NCI-H128 (cell line): ENCODE measurements around the gene TYMP.

Experiments
- DNase-seq: peaks from one replicate; lab custom pipeline; 2025; ENCODE audit not compliant: unreplicated experiment; lab: John Stamatoyannopoulos, UW

Gene TYMP

GRCh38 chr22:50529897-50530579, at the start of gene TYMP:
Gene TYMP (minus strand): TSS chr22:50530012. CDS start chr22:50529709, 303 bp downstream.
- DNase-seq = no peak

GRCh38 chr22:50578776-50579310, 49.0 kb upstream of the TYMP start:
- DNase-seq = no peak

DNA sequence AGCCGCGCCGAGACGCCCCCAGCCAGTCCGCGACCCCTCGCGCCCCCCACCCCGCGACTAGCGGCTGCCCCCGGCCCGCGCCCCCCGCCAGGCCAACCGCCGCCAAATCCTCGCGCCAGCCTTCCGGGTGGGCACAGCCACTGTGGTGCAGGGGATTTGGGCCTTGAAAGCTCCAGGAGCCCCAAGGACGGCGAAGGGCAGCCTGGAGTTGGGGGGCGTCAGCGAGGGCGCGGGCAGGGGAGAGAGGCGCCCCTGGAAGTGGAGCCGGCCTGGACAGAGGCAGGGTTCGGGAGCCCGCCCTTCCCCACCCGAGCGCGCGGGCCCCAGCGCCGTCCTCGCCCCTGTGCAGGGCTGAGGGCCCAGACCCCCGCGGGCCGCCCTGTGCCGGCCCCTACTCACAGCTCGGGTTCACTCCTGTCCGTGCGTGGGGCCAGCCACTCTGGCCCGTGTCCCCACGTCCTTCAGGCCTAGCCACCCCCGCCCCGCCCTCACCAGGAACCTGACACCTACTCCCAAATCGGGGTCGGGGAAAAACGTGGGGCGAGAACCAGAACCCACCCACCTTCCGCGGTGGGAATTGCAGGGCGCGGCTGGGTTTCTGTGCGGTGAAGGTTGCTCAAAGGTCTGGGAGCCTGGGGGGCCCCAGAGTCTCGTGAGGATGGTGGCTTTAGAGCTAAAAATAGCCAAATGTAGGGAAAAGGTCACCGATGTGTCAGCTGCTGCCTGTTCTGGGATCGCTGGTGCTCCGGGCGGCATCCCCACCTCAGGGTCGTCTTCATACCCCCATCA, 48.4 kb upstream of the TYMP start, which contains the start of gene CPT1B:
CPT1B (minus strand) TSS at position 441 of the 789 bp plus-strand sequence. CDS start 512 bp downstream, outside the sequence.
- no peak for DNase-seq

DNA sequence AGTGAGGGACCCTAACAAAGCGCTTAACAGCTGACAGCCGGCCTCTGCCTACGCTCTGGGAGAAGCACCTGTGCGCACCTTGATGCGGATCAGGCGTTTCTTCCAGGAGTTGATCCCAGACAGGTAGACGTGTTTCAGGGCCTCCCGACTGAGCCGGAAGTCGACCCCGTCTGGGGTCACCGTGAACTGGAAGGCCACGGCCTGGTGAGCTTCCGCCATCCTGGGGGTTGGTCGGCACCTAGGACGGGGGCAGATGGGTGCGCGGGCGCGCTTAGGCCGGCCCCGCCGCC, 47.8 kb upstream of the TYMP start:
- DNase-seq = no peak

GRCh38 chr22:50576806-50577696, 47.2 kb upstream of the TYMP start:
- no peak for DNase-seq

GRCh38 chr22:50576070-50576469, 46.3 kb upstream of the TYMP start:
- no peak for DNase-seq

DNA sequence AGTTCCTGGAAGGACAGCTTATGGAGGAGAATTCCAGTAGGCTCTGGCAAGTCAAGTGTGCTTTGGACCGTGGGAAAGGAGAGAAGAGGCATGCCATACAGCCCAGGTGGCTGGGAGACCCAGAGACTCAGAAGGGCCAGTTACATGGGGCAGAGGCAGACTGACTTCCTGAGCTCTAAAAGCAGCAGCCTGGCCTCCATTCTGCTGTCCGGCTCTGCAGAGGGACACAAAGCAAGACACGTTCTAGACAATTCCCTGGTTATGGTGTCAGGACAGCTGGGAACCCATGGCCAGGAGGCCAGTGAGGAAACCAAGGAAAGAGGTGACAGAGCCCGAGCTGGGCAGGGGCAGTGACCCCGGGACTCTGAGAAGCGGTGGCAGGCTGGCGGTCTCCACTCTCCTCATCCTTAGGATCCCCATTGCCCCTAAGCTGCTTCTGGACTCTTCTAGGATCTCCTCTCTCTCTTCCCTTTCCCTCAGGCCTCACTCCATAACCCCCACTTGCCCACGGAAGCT, 45.7 kb upstream of the TYMP start:
- no peak for DNase-seq

- DNase-seq = no peak
Measured at GRCh38 chr22:50574383-50574755, 44.6 kb upstream of the TYMP start.

DNA sequence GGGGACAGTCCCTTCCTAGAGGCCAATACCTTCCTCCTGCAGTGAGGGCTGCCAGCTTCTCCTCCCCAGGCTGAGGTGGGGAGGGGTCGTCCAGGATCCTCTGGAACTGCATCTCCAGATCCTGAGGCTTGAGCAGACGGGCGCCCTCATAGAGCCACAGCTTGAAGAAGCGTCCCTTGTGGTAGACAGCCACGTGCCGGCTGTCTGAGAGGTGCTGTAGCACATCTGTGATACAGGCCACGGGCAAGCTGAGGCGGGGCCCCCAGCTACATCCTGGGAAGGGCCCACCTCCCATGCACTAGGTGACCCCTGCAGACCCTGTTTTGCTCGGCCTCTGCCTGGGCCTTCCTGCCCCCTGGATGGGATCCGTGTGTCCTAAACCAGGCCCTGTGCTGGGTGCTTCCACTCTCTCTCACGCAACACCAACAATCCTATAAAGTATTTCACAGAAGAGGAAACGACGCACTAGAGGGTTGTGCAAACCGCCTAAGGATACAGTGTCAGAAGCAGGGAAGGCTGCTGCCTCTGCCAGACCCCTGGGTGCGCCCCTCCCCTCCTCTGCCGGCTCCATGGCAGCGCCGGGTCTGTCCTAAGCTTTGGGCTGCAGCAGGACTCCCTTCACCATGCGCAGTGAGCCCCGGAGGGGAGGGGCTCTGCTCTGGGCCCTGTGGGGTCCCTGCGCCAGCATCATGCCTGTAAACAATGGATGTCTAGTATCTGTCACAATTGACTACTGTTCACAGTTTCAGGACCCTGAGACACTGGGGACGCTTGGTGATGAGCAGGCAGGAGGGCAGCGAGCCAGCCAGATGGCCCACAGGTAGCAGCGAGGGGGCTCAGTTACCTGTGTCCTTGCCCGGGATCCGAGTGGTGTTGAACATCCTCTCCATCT, 43.9 kb upstream of the TYMP start:
- DNase-seq = no peak

GRCh38 chr22:50572965-50573364, 43.2 kb upstream of the TYMP start:
- no peak for DNase-seq

- no peak for DNase-seq
Measured at GRCh38 chr22:50571264-50572175, 41.7 kb upstream of the TYMP start.

DNA sequence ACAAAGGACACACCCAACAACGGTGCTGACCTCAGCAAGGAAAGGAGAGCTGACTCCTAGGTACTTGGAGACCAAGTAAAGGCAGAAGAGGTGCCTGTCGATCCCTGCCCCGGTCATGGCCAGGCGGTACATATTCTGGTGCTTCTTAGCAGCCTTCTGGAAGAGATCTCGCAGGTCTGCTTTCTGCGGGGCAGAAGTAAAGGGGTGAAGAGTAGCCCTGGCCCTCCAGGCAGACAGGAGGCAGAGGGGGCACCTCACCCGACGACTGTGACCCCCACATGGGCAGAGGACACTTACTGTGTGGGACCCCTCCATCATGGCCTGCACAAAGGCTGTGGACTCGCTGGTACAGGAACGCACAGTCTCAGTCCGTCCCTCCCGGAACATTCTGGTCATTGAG, 41.0 kb upstream of the TYMP start:
- no peak for DNase-seq

DNA sequence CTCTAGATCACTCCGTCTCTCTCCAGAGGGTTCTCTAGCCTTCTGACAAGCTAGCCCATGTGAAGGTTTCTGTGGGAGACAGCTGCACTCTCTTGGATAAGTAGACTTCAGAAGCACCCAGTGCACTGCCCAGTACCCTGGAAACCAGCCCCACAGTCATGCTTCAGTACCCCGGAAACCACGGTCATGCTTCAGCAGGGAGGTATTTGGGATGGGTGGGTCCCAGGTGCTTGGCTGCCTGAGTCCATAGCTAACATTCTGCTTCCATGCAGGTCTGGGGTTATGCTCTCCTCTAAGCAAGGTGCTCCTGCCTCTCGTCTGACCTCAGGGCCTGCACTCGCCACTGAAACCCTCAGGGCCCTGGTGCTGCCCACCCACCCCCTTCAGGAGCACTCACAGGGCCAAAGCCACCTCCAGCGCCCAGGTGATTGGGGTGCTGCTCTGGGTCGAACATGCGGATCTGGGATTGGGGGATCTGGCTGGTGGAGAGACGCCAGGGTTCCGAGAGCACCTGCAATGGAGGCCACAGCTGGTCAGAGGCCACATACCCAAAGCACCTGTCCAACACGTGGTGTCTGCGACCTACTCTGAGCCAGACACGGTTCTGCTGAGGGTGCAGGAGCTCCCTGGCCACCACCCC, 40.2 kb upstream of the TYMP start:
- no peak for DNase-seq

- no peak for DNase-seq
Measured at GRCh38 chr22:50569041-50569459, 39.2 kb upstream of the TYMP start.

DNA sequence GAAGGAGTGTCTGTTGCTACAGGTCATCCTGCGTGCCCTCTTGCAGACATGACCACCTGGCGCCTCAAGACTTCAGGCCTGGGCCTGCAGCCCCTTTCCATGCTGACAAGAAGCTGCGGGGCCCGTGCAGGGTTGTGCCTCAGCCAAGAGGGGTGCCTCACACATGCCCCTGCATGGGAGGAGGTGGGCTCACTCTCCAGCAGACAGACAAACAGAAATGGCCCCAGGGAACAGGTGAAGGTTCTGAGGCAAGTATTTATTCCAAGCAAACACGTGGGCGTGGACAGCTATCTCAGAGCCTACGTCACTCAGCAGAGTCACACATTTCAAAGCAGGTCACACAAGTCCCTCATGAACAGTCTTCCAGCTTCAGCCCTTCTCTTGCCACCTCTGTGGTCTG, 38.8 kb upstream of the TYMP start:
- DNase-seq = no peak

- no peak for DNase-seq
Measured at GRCh38 chr22:50567721-50568252, 38.0 kb upstream of the TYMP start.

DNA sequence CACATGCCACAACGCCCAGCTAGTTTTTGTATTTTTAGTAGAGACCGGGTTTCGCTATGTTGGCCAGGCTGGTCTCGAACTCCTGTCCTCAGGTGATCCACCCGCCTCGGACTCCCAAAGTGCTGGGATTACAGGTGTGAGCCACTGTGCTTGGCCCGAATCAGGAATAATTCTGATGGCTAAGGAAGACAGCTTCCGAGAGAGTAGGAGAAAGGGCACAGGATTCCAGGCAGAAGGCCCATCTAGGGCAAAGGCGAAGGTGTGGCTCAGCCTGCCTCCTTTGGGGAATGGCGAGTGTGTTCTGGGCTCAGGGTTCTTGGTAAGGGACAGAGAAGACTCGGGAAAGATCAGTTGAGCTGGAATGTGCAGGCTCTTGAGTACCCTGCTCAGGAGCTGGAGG, 34.5 kb upstream of the TYMP start:
- DNase-seq = no peak

DNA sequence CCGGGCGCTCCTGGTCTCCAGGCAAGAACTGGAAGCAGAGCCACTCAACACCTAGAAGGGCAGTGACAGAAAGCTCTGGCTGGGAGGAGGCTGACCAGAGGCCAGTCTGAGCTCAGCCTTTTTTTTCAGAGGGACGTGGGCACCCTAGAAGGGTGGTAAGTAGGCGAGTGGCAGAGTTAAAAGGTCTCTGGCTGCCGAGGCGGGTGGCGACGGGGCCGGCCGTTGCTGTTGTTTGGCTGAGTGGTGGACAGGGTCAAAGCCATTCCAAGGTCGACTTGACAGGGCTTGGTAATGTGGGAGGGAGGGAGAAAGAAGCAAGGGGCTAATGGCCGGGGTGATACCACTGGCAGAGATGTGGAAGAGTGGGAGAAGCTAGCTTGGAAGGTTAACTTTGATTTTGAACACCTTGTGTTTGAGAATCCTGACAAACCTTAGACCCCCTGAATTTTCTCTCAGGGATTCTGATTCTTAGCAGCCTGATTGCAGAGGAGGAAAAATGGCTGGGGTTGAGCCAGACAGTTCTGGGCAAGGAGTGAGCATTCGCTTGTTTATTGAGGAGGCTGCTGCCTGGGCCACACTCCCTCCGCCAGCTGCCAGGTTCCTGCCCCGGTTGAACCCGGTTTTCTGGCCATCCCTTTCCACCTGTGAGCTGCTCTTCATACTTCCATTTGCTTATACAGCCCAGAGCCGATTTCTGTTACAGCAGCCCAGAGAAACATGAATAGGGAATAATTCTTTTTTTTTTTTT, 33.8 kb upstream of the TYMP start:
- DNase-seq = no peak
